Bronchial epithelial cell (primary cell): ENCODE measurements around the gene SUPT6H. TPM values are rescaled to one million over a fixed set of nuclear protein-coding genes. Genes with fewer than 3 reads are reported as not detected.

ENCODE experiments used
- DNase-seq: peaks from one replicate; pipeline ENCODE4 v3.0.0-alpha.2; 2010; ENCODE audit warnings: low read depth
- FAIRE-seq: peaks from 2 replicates; lab custom pipeline; 2011; peaks lifted over from hg19 to GRCh38; lab: Jason Lieb, UNC
- H3K27me3 ChIP-seq: 2 replicates; pipeline ENCODE4 v1.5.1; 2011; ENCODE audit warnings: low read length; ENCODE audit not compliant: control insufficient read depth, insufficient read depth
- H3K36me3 ChIP-seq: 2 replicates; pipeline ENCODE4 v1.5.1; 2011; ENCODE audit warnings: low read length; ENCODE audit not compliant: control insufficient read depth, insufficient read depth
- H3K4me3 ChIP-seq: 2 replicates; pipeline ENCODE4 v1.5.1; 2011; ENCODE audit warnings: mild to moderate bottlenecking, low read depth, low read length, control low read depth
- total RNA-seq: library from RNA; depleted of rRNA; stranded (reverse); fragments of >200 nt; gene quantifications from 2 replicates; pipeline ENCODE4 v1.2.1, GENCODE V29; 2014
- TF ChIP-seq, protein P1 (sequence below): IDR thresholded peaks from 2 replicates; pipeline ENCODE4 v1.5.1; 2011; ENCODE audit warnings: mild to moderate bottlenecking, moderate library complexity, low read length, control low read depth, inconsistent platforms; ENCODE audit not compliant: insufficient read depth, severe bottlenecking

SUPT6H gene
- total RNA-seq, 1 donor from 2014 or later: 23.2 TPM

DNA sequence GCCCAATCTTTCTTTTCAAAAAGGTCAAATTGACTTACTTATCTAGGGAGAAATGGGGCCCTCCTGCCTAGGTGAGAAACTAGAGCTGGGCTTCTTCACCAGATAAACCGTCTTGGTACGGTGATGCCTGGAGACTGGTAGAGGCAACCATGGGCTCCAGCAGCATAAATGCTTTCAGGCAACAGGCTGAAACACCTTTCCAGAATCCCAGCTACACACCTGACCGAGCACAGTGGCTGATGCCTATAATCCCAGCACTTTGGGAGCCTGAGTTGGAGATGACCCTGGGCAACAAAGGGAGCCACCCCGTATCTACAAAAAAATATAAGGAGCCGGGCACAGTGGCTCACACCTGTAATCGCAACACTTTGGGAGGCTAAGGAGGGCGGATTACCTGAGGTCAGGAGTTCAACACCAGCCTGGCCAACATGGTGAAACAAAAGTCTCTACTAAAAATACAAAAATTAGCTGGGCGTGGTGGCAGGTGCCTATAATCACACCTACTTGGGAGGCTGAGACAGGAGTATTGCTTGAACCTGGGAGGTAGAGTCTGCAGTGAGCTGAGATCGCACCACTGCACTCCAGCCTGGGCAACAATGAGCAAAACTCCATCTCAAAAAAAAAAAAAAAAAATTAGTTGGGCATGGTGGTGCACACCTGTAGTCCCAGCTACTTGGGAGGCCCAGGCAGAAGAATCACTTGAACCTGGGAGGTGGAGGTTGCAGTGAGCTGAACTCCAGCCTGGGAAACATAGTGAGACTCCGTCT, 89.8 kb downstream of the SUPT6H start:
- Histone ChIP-seq H3K27me3 (no peaks in the 10 kb centered on the region), H3K4me3 (no peak overlapping the region), H3K36me3 (peaks cover 31% of the 10 kb centered on the region)
- DNase-seq: no peak
- FAIRE-seq: no peak
- TF ChIP-seq, protein P1, sequence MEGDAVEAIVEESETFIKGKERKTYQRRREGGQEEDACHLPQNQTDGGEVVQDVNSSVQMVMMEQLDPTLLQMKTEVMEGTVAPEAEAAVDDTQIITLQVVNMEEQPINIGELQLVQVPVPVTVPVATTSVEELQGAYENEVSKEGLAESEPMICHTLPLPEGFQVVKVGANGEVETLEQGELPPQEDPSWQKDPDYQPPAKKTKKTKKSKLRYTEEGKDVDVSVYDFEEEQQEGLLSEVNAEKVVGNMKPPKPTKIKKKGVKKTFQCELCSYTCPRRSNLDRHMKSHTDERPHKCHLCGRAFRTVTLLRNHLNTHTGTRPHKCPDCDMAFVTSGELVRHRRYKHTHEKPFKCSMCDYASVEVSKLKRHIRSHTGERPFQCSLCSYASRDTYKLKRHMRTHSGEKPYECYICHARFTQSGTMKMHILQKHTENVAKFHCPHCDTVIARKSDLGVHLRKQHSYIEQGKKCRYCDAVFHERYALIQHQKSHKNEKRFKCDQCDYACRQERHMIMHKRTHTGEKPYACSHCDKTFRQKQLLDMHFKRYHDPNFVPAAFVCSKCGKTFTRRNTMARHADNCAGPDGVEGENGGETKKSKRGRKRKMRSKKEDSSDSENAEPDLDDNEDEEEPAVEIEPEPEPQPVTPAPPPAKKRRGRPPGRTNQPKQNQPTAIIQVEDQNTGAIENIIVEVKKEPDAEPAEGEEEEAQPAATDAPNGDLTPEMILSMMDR: no peak

Other genes starting within 250 kb of the SUPT6H start
- not detected in 2 replicates for gene SLC13A2, start 188.6 kb upstream of the SUPT6H start, total RNA-seq
- gene FOXN1, start 155.9 kb upstream of the SUPT6H start, total RNA-seq: 0.38 TPM in 1 of 2 replicates, not detected in the other
- 21.9 and 22.8 TPM in 2 replicates for gene UNC119, start 109.6 kb upstream of the SUPT6H start, total RNA-seq
- gene PIGS, start 90.7 kb upstream of the SUPT6H start, total RNA-seq: 25.5 and 36.0 TPM in 2 replicates
- gene ALDOC, start 85.3 kb upstream of the SUPT6H start, total RNA-seq: 39.3 and 53.4 TPM in 2 replicates
- 1.3 and 2.0 TPM in 2 replicates for gene SPAG5, start 63.2 kb upstream of the SUPT6H start, total RNA-seq
- 6.6 and 11.8 TPM in 2 replicates for gene RSKR, start 48.0 kb upstream of the SUPT6H start, total RNA-seq
- 164 and 168 TPM in 2 replicates for gene BLTP2, start 17.0 kb upstream of the SUPT6H start, total RNA-seq
- gene SDF2, start 299 bp upstream of the SUPT6H start, total RNA-seq: 50.8 and 70.4 TPM in 2 replicates
- 0.26 and 0.64 TPM in 2 replicates for gene PROCA1, start 49.7 kb downstream of the SUPT6H start, total RNA-seq
- gene RAB34, start 55.7 kb downstream of the SUPT6H start, total RNA-seq: 42.5 and 68.7 TPM in 2 replicates
- 928 and 1,097 TPM in 2 replicates for gene RPL23A, start 57.8 kb downstream of the SUPT6H start, total RNA-seq
- gene TLCD1, start 64.0 kb downstream of the SUPT6H start, total RNA-seq: 6.5 and 7.4 TPM in 2 replicates
- 3.1 and 3.2 TPM in 2 replicates for gene NEK8, start 66.6 kb downstream of the SUPT6H start, total RNA-seq
- 32.0 and 36.6 TPM in 2 replicates for gene TRAF4, start 81.8 kb downstream of the SUPT6H start, total RNA-seq
- gene FAM222B, start 180.6 kb downstream of the SUPT6H start, total RNA-seq: 3.2 and 3.6 TPM in 2 replicates
- 17.3 and 17.6 TPM in 2 replicates for gene ERAL1, start 192.8 kb downstream of the SUPT6H start, total RNA-seq
- 24.5 TPM in 2 replicates for gene FLOT2, start 235.5 kb downstream of the SUPT6H start, total RNA-seq
- 2.9 and 11.3 TPM in 2 replicates for gene DHRS13, start 240.9 kb downstream of the SUPT6H start, total RNA-seq